Glutamatergic neuron (in vitro differentiated cells): ENCODE results near the gene SETD3. TPM values are rescaled to one million over a fixed set of nuclear protein-coding genes. Genes with fewer than 3 reads are reported as not detected.

Experiments used
- DNase-seq: peaks from one replicate; pipeline ENCODE4 v3.0.0; 2022
- H3K27ac Mint-ChIP-seq: one replicate; pipeline ENCODE4 v1.8.0; 2020; ENCODE audit warnings: mild to moderate bottlenecking, mixed read lengths, inconsistent platforms; ENCODE audit not compliant: unreplicated experiment
- H3K27me3 Mint-ChIP-seq: one replicate; pipeline ENCODE4 v1.8.0; 2020; ENCODE audit warnings: mild to moderate bottlenecking, moderate library complexity, mixed read lengths, inconsistent platforms; ENCODE audit not compliant: unreplicated experiment
- H3K36me3 Mint-ChIP-seq: one replicate; pipeline ENCODE4 v1.8.0; 2020; ENCODE audit warnings: mild to moderate bottlenecking, mixed read lengths, inconsistent platforms; ENCODE audit not compliant: unreplicated experiment
- H3K4me1 Mint-ChIP-seq: one replicate; pipeline ENCODE4 v1.8.0; 2020; ENCODE audit warnings: mild to moderate bottlenecking, low read depth, mixed read lengths, inconsistent platforms; ENCODE audit not compliant: unreplicated experiment
- H3K4me3 Mint-ChIP-seq: one replicate; pipeline ENCODE4 v1.8.0; 2020; ENCODE audit warnings: mild to moderate bottlenecking, mixed read lengths, inconsistent platforms; ENCODE audit not compliant: unreplicated experiment
- H3K9me3 Mint-ChIP-seq: one replicate; pipeline ENCODE4 v1.8.0; 2020; ENCODE audit warnings: mild to moderate bottlenecking, moderate library complexity, mixed read lengths, inconsistent platforms; ENCODE audit not compliant: unreplicated experiment
- total RNA-seq: library from RNA; stranded (reverse); fragmentation: NEBNext Ultra II Directional; extraction: Animal tissue kit (Norgen Biotek cat#: 25700); gene quantifications from one replicate; pipeline ENCODE4 v1.2.1, GENCODE V29; 2021; ENCODE audit not compliant: unreplicated experiment
- TF ChIP-seq, protein P1 (sequence below): fragments of 200-600 bp; sonication (generic); IDR thresholded peaks from one replicate; pipeline ENCODE4 v1.5.0; 2021; ENCODE audit not compliant: partially characterized antibody, unreplicated experiment

Gene SETD3
- total RNA-seq, 1 donor from 2014 or later = 46.2 TPM

DNA sequence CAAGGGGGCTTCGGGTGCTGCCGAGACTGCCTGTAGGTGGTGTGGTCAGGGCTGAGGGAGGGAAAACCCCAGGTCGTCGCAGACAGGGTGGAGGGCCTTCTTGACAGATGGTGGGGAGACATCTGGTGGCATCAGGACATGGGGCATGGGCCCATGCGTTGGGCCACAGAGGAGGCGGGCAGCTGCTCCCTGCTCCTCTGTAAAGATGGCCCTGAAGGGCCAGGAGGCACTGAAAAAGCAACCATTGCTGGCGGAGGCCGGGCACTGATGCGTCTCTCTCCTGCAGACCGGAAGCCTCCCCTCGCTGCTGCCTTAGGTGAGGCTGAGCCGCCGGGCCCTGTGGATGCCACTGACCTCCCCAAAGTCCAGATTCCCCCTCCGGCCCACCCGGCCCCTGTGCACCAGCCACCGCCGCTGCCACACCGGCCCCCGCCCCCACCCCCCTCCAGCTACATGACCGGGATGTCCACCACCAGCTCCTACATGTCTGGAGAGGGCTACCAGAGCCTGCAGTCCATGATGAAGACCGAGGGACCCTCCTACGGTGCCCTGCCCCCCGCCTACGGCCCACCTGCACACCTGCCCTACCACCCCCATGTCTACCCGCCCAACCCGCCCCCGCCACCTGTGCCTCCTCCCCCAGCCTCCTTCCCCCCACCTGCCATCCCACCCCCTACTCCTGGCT is 29.4 kb upstream of the SETD3 start:
- TF ChIP-seq, protein P1, sequence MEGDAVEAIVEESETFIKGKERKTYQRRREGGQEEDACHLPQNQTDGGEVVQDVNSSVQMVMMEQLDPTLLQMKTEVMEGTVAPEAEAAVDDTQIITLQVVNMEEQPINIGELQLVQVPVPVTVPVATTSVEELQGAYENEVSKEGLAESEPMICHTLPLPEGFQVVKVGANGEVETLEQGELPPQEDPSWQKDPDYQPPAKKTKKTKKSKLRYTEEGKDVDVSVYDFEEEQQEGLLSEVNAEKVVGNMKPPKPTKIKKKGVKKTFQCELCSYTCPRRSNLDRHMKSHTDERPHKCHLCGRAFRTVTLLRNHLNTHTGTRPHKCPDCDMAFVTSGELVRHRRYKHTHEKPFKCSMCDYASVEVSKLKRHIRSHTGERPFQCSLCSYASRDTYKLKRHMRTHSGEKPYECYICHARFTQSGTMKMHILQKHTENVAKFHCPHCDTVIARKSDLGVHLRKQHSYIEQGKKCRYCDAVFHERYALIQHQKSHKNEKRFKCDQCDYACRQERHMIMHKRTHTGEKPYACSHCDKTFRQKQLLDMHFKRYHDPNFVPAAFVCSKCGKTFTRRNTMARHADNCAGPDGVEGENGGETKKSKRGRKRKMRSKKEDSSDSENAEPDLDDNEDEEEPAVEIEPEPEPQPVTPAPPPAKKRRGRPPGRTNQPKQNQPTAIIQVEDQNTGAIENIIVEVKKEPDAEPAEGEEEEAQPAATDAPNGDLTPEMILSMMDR = no peak
- Mint-ChIP-seq H3K36me3 (no peaks in the 10 kb centered on the region), H3K4me1 (peaks cover 22% of the 10 kb centered on the region), H3K4me3 (no peak overlapping the region), H3K27me3 (peaks cover 9% of the 10 kb centered on the region), H3K9me3 (peaks cover 20% of the 10 kb centered on the region), H3K27ac (peak overlapping the region; percentile 84)
- DNase-seq = no peak

DNA sequence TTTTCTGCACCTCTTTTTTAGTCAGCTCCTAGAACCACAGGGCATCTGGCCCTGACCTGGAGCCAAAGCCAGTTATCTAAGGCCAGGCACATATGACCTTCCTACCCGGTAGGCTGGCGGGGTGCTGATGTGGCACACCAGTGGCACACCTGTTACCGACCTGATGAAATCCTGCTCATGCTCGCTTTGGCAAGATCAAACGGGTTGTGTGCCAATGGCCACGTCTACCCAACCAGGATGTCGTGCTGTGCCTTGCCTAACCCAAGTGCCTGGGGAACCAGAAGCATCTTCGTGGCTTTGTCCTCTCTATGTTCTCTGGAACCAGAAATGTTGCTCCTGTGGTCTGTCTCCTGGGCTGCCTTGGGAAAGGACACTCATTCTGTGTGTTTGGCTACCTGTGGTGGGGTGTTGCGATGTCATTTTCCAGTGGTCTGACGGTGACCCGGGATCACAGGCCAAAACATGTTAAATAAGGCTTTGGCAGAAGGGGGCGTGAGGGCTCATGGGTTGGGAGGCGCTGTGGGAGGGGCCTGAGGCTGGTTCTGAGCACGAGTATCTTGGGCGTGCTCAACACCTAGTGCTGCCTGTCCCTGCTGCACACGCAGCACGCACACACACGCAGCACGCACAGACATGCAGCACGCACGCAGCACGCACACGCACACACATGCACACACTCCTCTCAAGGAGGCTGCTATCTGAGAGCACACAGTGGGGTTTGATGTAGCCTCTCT is 28.4 kb upstream of the SETD3 start:
- peaks cover 24% of the 10 kb centered on the region for H3K9me3 Mint-ChIP-seq
- H3K4me3 Mint-ChIP-seq = no peak overlapping the region
- H3K27me3 Mint-ChIP-seq = peaks cover 9% of the 10 kb centered on the region
- H3K36me3 Mint-ChIP-seq = no peaks in the 10 kb centered on the region
- peak overlapping the region; percentile 84 for H3K27ac Mint-ChIP-seq
- no peak for DNase-seq
- TF ChIP-seq, protein P1 = no peak
- peaks cover 22% of the 10 kb centered on the region for H3K4me1 Mint-ChIP-seq

DNA sequence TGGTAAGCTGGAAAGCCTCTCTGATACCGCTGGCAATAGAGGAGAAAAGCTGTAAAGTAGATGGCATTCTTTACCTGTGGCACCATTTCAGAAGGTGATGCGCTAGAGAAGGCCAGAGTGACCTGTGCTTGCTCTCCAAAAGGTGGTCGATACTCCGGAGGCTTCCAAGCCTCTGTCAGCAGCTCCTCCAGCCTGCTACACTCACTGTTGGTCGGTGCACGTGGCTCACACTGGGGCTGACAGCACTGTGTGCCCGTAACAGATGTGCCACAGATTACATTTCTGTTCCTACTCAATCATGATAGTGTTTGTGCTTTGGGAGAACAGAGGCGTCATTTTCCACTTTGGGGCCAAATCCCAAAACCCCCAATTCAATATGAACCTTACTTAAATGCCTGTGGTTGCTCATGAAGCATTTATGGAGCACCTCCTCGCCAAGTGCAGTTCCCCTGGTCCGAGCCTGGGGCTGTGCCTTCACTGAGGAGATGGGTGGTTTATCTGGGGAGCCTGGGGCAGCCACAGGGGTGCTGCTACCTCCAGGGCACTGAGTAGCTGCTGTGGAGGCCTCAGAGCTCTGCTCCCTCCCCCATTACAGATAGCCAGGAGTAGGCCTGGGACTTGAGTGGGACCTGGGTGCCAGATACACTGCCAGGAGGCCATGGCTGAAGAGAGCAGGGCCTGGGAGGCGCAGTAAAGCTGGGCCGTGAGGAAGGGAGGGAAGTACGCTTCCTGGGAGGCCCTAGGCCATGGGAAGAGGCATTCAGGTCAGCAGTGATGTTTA is 27.4 kb upstream of the SETD3 start:
- peaks cover 21% of the 10 kb centered on the region for H3K9me3 Mint-ChIP-seq
- H3K4me3 Mint-ChIP-seq = no peak overlapping the region
- TF ChIP-seq, protein P1 = no peak
- peaks cover 9% of the 10 kb centered on the region for H3K27me3 Mint-ChIP-seq
- no peak overlapping the region for H3K27ac Mint-ChIP-seq
- H3K4me1 Mint-ChIP-seq = peaks cover 22% of the 10 kb centered on the region
- DNase-seq = no peak
- H3K36me3 Mint-ChIP-seq = no peaks in the 10 kb centered on the region

DNA sequence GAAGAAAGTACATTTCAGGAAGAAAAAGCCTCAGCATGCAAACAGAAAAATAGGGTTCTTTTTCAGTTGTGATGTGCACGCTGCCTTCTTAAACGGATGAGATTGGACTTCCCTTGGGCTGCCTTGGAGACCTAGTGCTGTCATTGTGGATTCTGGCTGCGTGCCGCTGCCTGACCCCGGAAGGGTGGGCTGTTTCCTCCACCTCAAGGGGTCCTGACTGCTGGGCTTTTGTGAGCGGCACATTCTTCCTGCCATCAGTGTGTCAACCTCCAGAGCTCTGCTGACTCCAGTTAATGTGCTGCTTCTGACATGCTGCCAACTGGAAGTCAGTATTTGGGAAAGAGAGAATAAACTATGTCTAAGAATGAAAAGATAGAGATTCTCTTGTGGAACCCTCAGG is 25.6 kb upstream of the SETD3 start:
- Mint-ChIP-seq H3K27me3 (peaks cover 11% of the 10 kb centered on the region), H3K9me3 (peaks cover 17% of the 10 kb centered on the region), H3K36me3 (no peaks in the 10 kb centered on the region), H3K4me3 (no peak overlapping the region), H3K4me1 (peaks cover 15% of the 10 kb centered on the region), H3K27ac (no peak overlapping the region)
- DNase-seq = no peak
- TF ChIP-seq, protein P1 = no peak

DNA sequence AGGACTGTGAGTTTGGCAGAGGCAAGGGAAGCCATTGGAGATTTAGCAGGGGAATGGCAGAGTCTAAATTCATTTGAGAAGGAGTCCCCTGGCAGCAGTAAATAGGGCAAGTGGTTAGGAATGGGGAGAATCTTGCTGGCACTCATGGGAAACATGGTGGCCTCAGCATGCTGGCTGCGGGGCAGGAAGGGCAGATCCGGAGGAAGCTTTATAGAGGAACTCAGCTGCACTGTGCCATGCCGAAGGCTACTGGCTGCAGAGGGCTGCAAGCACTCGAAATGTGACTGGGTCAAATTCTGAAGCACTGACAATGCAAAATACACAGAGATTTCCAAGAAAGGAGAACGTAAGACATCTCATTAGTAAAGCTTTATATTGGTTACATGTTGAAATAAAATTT is 24.4 kb upstream of the SETD3 start:
- TF ChIP-seq, protein P1 = no peak
- H3K4me3 Mint-ChIP-seq = no peak overlapping the region
- no peaks in the 10 kb centered on the region for H3K36me3 Mint-ChIP-seq
- peaks cover 9% of the 10 kb centered on the region for H3K4me1 Mint-ChIP-seq
- H3K27me3 Mint-ChIP-seq = peaks cover 8% of the 10 kb centered on the region
- H3K27ac Mint-ChIP-seq = no peak overlapping the region
- DNase-seq = no peak
- peaks cover 15% of the 10 kb centered on the region for H3K9me3 Mint-ChIP-seq
